Tibial nerve (tissue), 4 donors: ENCODE data around the gene TNFAIP2. TPM values are rescaled to one million over a fixed set of nuclear protein-coding genes. Genes with fewer than 3 reads are reported as not detected.

Experiments
- DNase-seq, 2 donors: peaks; one replicate each; pipeline ENCODE4 v3.0.0-alpha.2; 2019; ENCODE audit warnings: low spot score in 2 of 2
- H3K27ac ChIP-seq, 4 donors: fragments of 200-600 bp; sonication (generic) in 3 of 4; one replicate each; pipeline ENCODE4 v1.5.1; 2017 to 2019; ENCODE audit warnings: mild to moderate bottlenecking in 1 of 4
- H3K27me3 ChIP-seq, 2 donors: fragments of 200-600 bp; sonication (generic) in 1 of 2; one replicate each; pipeline versions ENCODE4 v1.5.1 to v1.6.0; 2017 to 2019
- H3K36me3 ChIP-seq, 3 donors: fragments of 200-600 bp; sonication (generic); one replicate each; pipeline ENCODE4 v1.5.1; 2018 to 2019
- H3K4me1 ChIP-seq, 4 donors: fragments of 200-600 bp; sonication (generic) in 3 of 4; one replicate each; pipeline ENCODE4 v1.5.1; 2017 to 2019
- H3K4me3 ChIP-seq, 4 donors: fragments of 200-600 bp; sonication (generic) in 3 of 4; one replicate each; pipeline ENCODE4 v1.5.1; 2017 to 2019; ENCODE audit warnings: mild to moderate bottlenecking in 1 of 4, moderate library complexity in 1 of 4
- H3K9me3 ChIP-seq, 4 donors: fragments of 200-600 bp; sonication (generic) in 3 of 4; one replicate each; pipeline ENCODE4 v1.5.1; 2017 to 2019
- EP300 ChIP-seq, 2 donors: sonication (generic); formaldehyde crosslinking; IDR thresholded peaks; one replicate each; pipeline ENCODE4 v1.6.1; 2017; ENCODE audit warnings: antibody characterized with exemption in 2 of 2, mild to moderate bottlenecking in 1 of 2
- POLR2A ChIP-seq, 2 donors: fragments of 450-650 bp; IDR thresholded peaks; one replicate each; pipeline ENCODE4 v1.6.1; 2017; ENCODE audit warnings: antibody characterized with exemption in 2 of 2, mild to moderate bottlenecking in 2 of 2, moderate library complexity in 2 of 2
- WGBS, 2 donors: methylation state at CpG; one replicate each; pipeline ENCODE4 v1.1.5; 2018; 5-methylcytosine and 5-hydroxymethylcytosine counted together
- total RNA-seq, 4 donors: library from RNA; depleted of rRNA; stranded (reverse); fragments of >200 nt; gene quantifications; one replicate each; pipeline ENCODE4 v1.1.0, GENCODE V29; 2016
- TF ChIP-seq, protein P1 (sequence below), 5 experiments: fragments of 200-600 bp in 3 of 5; fragments of 450-650 bp in 2 of 5; sonication (generic) in 3 of 5; IDR thresholded peaks; one replicate each; pipeline ENCODE4 v1.5.1; 2016 to 2019; ENCODE audit warnings: antibody characterized with exemption in 5 of 5, mild to moderate bottlenecking in 3 of 5, moderate library complexity in 2 of 5

The TNFAIP2 gene
- total RNA-seq, 4 donors from 2014 or later: 42.9 to 49.4 (median 47.8) TPM

DNA sequence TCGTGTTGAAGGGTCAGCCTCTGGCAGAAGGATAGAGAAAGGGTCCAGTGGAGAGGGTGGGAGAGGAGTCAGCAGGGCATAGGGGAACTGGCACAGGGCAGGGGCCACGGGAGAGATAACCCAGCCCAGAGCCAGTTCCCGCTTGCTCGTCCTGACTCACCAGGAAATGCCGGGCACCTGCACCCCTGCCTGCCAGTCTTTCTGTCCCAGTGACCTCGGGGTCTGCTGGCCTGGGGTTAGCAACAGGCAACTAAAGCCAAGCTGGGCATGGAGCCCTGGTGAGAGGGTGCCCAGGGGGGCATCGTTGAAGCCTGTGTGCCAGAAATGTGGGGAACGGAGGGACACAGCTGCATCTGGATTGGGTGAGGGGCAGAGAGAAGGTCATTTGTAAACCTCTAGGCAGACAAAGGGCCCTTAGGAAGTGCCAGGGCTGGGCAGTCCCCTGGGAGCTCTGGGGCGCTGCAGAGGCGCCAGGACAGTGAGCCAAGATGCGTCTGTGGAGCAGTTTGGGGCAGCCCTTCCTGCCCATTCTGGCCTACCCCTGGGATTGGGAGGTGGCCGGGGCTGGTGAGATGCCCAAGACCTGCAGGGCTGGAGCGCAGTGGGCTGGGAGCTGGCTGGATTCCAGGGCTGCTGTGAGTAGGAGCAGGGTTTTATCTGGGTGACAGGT is 5.5 kb downstream of the TNFAIP2 start:
- Histone ChIP-seq H3K4me3 (no peak overlapping the region), H3K36me3 (peaks cover 0 to 42% (median 0%) of the 10 kb centered on the region in 3 donors), H3K27ac (peak overlapping the region in 1 of 4 donors; percentile 18), H3K9me3 (no peaks in the 10 kb centered on the region), H3K27me3 (peaks cover 0 to 13% of the 10 kb centered on the region in 2 donors), H3K4me1 (peaks cover 0 to 73% (median 23%) of the 10 kb centered on the region in 4 donors)
- 65 to 73% methylated on average over 12 to 13 of the region's 13 CpGs for WGBS, 2 donors
- TF ChIP-seq POLR2A (IDR thresholded peaks at IDR 0.05) (no peak), EP300 (IDR thresholded peaks at IDR 0.05) (no peak)
- TF ChIP-seq, protein P1, sequence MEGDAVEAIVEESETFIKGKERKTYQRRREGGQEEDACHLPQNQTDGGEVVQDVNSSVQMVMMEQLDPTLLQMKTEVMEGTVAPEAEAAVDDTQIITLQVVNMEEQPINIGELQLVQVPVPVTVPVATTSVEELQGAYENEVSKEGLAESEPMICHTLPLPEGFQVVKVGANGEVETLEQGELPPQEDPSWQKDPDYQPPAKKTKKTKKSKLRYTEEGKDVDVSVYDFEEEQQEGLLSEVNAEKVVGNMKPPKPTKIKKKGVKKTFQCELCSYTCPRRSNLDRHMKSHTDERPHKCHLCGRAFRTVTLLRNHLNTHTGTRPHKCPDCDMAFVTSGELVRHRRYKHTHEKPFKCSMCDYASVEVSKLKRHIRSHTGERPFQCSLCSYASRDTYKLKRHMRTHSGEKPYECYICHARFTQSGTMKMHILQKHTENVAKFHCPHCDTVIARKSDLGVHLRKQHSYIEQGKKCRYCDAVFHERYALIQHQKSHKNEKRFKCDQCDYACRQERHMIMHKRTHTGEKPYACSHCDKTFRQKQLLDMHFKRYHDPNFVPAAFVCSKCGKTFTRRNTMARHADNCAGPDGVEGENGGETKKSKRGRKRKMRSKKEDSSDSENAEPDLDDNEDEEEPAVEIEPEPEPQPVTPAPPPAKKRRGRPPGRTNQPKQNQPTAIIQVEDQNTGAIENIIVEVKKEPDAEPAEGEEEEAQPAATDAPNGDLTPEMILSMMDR (IDR thresholded peaks at IDR 0.05): no peak
- DNase-seq: no peak

DNA sequence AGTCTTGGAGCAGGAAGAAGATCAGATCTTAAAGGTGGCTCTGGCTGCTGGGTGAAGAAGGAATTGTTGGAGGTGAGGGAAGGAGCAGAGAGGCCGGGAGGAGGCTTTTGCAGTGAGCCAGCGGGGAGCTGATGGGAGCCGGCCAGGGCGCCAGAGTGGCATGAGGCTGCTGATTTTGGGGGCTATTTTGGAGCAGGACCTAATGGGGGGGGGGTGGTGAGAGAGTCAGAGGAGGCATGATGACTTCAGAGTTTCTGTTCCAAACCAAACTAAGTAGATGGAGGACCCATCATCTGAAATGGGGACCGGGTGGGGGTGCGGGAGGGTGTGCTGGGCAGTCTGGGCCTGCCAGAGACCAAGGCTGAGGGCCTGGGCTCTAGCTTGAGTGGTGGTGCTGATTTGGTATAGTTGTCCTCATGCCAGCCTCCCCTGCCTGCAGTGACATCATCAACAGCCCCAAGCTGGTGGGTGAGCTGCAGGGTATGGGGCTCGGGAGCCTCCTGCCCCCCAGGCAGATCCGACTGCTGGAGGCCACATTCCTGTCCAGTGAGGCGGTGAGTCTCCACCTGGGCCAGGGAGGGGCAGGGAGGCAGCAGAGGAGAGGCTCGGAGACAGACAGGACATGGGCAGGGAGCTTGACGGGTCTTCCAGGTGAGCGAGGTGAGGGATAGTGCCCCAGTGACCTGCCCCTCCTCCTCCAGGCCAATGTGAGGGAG is 6.2 kb downstream of the TNFAIP2 start:
- no peaks in the 10 kb centered on the region for H3K9me3 ChIP-seq
- peaks cover 0 to 66% (median 16%) of the 10 kb centered on the region in 4 donors for H3K4me1 ChIP-seq
- peaks cover 0 to 49% (median 0%) of the 10 kb centered on the region in 3 donors for H3K36me3 ChIP-seq
- peaks cover 0 to 13% of the 10 kb centered on the region in 2 donors for H3K27me3 ChIP-seq
- DNase-seq: no peak
- H3K4me3 ChIP-seq: no peak overlapping the region
- TF ChIP-seq EP300 (IDR thresholded peaks at IDR 0.05) (no peak), POLR2A (IDR thresholded peaks at IDR 0.05) (no peak)
- TF ChIP-seq, protein P1 (IDR thresholded peaks at IDR 0.05): no peak
- H3K27ac ChIP-seq: no peak overlapping the region
- WGBS, 2 donors: 85 to 93% methylated on average over 10 to 12 of the region's 12 CpGs

DNA sequence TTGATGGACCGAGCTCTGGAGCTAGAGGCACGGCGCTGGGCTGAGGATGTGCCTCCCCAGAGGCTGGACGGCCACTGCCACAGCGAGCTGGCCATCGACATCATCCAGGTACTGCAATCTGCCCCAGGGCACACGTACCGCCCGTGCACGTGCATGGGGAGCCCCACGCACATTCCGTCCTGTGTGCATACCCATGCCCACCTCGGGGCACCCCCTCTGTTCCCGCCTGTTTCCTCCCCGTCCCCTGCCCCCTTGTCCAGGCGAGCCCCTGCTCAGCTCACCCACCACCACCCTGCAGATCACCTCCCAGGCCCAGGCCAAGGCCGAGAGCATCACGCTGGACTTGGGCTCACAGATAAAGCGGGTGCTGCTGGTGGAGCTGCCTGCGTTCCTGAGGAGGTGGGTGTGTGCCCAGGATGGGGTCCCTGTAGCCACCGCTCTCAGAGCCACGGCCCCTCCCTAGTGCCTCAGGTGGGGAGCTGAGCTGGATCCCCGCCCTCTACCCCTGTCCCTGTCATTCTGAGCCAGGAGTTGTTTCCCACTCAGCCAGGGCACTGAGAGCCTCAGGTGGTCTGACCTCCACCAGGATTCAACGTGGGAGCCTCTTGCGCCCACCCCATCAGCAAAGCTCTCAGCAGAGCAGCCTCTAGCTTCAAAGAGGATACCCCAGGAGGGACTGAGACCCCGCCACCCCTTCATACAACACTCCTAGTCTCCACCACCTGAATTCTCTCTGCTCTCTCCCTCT is 6.9 kb downstream of the TNFAIP2 start:
- 85 to 88% methylated on average over 22 to 24 of the region's 26 CpGs for WGBS, 2 donors
- H3K4me1 ChIP-seq: peaks cover 0 to 59% (median 13%) of the 10 kb centered on the region in 4 donors
- DNase-seq: no peak

DNA sequence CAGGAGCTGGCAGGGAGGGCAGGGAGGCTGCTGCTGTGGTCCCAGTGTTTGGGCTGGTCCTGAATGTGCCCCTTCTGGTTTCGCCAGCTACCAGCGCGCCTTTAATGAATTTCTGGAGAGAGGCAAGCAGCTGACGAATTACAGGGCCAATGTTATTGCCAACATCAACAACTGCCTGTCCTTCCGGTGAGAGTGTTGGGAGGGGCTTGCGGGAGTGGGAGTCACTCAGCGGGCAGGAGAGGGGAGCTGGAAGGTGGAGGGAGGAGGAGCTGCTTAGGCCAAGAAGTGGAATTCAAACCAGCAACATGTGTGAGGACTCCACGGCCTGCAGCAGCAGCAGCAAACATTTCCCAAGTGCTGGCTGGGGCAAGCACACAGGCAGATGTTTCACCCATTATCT is 7.7 kb downstream of the TNFAIP2 start:
- Histone ChIP-seq H3K27ac (peak overlapping the region in 2 of 4 donors; percentile 53 to 64), H3K27me3 (peaks cover 0 to 13% of the 10 kb centered on the region in 2 donors), H3K4me3 (no peak overlapping the region), H3K36me3 (peaks cover 0 to 64% (median 0%) of the 10 kb centered on the region in 3 donors), H3K9me3 (no peaks in the 10 kb centered on the region), H3K4me1 (peaks cover 0 to 51% (median 9%) of the 10 kb centered on the region in 4 donors)
- peak in 1 of 2 donors; percentile 34 for TF ChIP-seq EP300 (IDR thresholded peaks at IDR 0.05)
- TF ChIP-seq, protein P1 (IDR thresholded peaks at IDR 0.05): no peak
- peak in 1 of 2 donors; percentile 16 for TF ChIP-seq POLR2A (IDR thresholded peaks at IDR 0.05)
- 41 to 55% methylated on average over 8 of the region's 8 CpGs for WGBS, 2 donors
- DNase-seq: no peak

More for the DNA sequence above, 6.9 kb downstream of the TNFAIP2 start:
- peaks cover 0 to 13% of the 10 kb centered on the region in 2 donors for H3K27me3 ChIP-seq
- no peaks in the 10 kb centered on the region for H3K9me3 ChIP-seq
- peaks cover 0 to 57% (median 0%) of the 10 kb centered on the region in 3 donors for H3K36me3 ChIP-seq
- H3K27ac ChIP-seq: peak overlapping the region in 2 of 4 donors; percentile 53 to 64
- no peak for TF ChIP-seq POLR2A (IDR thresholded peaks at IDR 0.05)
- TF ChIP-seq, protein P1 (IDR thresholded peaks at IDR 0.05): no peak
- no peak for TF ChIP-seq EP300 (IDR thresholded peaks at IDR 0.05)
- H3K4me3 ChIP-seq: no peak overlapping the region
